Testis (tissue), 2 donors: Measurements from ENCODE around the gene SLC39A13.

Experiments
- POLR2A ChIP-seq: fragments of 450-650 bp; IDR thresholded peaks from one replicate; pipeline ENCODE4 v1.6.1; 2017; ENCODE audit warnings: antibody characterized with exemption, mild to moderate bottlenecking, moderate library complexity
- TF ChIP-seq, protein P1 (sequence below), 3 experiments: fragments of 450-650 bp in 2 of 3; fragments of 200-600 bp in 1 of 3; sonication (generic) in 1 of 3; IDR thresholded peaks; one replicate each; pipeline ENCODE4 v1.5.1; 2016 to 2019; ENCODE audit warnings: antibody characterized with exemption in 3 of 3, mild to moderate bottlenecking in 2 of 3, moderate library complexity in 1 of 3

DNA sequence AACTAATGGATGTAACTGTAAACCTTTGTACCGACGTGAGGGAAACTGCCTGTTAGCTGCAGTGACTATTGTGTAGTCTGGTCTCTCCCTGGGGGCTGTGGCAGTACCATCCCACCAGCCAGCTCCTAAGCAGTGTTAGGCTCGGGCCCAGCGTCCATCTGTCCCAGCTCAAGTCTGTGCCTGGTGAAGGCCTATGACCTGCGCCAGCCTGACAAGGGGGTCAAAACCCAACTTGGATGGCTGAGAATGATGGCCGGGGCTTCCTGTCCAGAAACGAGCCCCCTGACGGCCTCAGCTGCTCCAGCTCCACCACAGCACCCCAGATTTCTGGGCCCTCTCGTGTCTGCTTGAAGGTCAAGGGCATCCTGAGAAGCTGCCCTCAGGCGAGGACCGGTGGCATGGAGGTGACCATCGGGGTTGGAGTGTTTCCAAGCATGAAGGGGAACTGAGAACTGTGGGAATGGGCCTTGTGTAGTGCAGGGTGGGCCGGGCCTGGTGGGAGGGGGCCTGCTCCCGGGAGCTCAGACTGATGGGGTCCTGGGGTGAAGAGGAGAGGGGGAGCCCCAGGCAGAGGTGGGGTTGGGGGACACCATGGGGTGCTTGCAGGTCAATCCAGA, 15.7 kb upstream of the SLC39A13 start:
- TF ChIP-seq, protein P1, sequence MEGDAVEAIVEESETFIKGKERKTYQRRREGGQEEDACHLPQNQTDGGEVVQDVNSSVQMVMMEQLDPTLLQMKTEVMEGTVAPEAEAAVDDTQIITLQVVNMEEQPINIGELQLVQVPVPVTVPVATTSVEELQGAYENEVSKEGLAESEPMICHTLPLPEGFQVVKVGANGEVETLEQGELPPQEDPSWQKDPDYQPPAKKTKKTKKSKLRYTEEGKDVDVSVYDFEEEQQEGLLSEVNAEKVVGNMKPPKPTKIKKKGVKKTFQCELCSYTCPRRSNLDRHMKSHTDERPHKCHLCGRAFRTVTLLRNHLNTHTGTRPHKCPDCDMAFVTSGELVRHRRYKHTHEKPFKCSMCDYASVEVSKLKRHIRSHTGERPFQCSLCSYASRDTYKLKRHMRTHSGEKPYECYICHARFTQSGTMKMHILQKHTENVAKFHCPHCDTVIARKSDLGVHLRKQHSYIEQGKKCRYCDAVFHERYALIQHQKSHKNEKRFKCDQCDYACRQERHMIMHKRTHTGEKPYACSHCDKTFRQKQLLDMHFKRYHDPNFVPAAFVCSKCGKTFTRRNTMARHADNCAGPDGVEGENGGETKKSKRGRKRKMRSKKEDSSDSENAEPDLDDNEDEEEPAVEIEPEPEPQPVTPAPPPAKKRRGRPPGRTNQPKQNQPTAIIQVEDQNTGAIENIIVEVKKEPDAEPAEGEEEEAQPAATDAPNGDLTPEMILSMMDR (IDR thresholded peaks at IDR 0.05) = no peak
- TF ChIP-seq POLR2A = no peak
